Calu3 (cell line): Measurements from ENCODE around the gene FBXW7. TPM values are rescaled to one million over a fixed set of nuclear protein-coding genes. Genes with fewer than 3 reads are reported as not detected.

Experiments used
- BruUV-seq: library from RNA; stranded (reverse); fragments of 400-500 nt; replicated peaks from 2 replicates; lab custom pipeline; 2021; lab: Mats Ljungman, UMichigan
- CTCF ChIA-PET: fragments of 300-600 bp; sonication (Branson Sonifier 250); formaldehyde crosslinking; loops from one replicate; lab custom pipeline; 2022; ENCODE audit warnings: antibody characterized with exemption; lab: Charles Lee
- DNase-seq: peaks from one replicate; pipeline ENCODE4 v3.0.0; 2022
- H3K27ac Mint-ChIP-seq: one replicate; pipeline ENCODE4 v1.8.0; 2022; ENCODE audit warnings: mixed read lengths; ENCODE audit not compliant: unreplicated experiment
- H3K27me3 Mint-ChIP-seq: one replicate; pipeline ENCODE4 v1.8.0; 2022; ENCODE audit warnings: mixed read lengths; ENCODE audit not compliant: unreplicated experiment
- H3K36me3 Mint-ChIP-seq: one replicate; pipeline ENCODE4 v1.8.0; 2022; ENCODE audit warnings: mild to moderate bottlenecking, moderate library complexity, mixed read lengths; ENCODE audit not compliant: insufficient read depth, unreplicated experiment
- H3K4me1 Mint-ChIP-seq: one replicate; pipeline ENCODE4 v1.8.0; 2022; ENCODE audit warnings: mild to moderate bottlenecking, low read depth, mixed read lengths; ENCODE audit not compliant: unreplicated experiment
- H3K4me3 Mint-ChIP-seq: one replicate; pipeline ENCODE4 v1.8.0; 2022; ENCODE audit warnings: mild to moderate bottlenecking, low read depth, moderate library complexity, mixed read lengths; ENCODE audit not compliant: unreplicated experiment
- H3K9me3 Mint-ChIP-seq: one replicate; pipeline ENCODE4 v1.8.0; 2022; ENCODE audit warnings: low read depth, mixed read lengths; ENCODE audit not compliant: unreplicated experiment
- intact Hi-C: fragments of 100-400 bp; cut with micrococcal nuclease; formaldehyde crosslinking; loops from one replicate; pipeline ENCODE4 v1.10.0; 2022; ENCODE audit not compliant: unreplicated experiment
- total RNA-seq: library from RNA; stranded (reverse); gene quantifications from 2 replicates; pipeline ENCODE4 v1.2.3, GENCODE V29; 2022
- TF ChIP-seq, protein P1 (sequence below): fragments of 200-600 bp; IDR thresholded peaks from one replicate; pipeline ENCODE4 v1.8.0; 2022; ENCODE audit warnings: antibody characterized with exemption; ENCODE audit not compliant: unreplicated experiment

FBXW7 gene
- total RNA-seq, 1 experiment from 2014 or later = 38.7 TPM

GRCh38 chr4:152430507-152430906 is 105.4 kb downstream of the FBXW7 start:
- H3K9me3 Mint-ChIP-seq = no peaks in the 10 kb centered on the region
- peaks cover 22% of the 10 kb centered on the region for H3K4me1 Mint-ChIP-seq
- H3K27ac Mint-ChIP-seq = no peak overlapping the region
- CTCF ChIA-PET = no interaction called here
- intact Hi-C loops = no loop called here
- TF ChIP-seq, protein P1, sequence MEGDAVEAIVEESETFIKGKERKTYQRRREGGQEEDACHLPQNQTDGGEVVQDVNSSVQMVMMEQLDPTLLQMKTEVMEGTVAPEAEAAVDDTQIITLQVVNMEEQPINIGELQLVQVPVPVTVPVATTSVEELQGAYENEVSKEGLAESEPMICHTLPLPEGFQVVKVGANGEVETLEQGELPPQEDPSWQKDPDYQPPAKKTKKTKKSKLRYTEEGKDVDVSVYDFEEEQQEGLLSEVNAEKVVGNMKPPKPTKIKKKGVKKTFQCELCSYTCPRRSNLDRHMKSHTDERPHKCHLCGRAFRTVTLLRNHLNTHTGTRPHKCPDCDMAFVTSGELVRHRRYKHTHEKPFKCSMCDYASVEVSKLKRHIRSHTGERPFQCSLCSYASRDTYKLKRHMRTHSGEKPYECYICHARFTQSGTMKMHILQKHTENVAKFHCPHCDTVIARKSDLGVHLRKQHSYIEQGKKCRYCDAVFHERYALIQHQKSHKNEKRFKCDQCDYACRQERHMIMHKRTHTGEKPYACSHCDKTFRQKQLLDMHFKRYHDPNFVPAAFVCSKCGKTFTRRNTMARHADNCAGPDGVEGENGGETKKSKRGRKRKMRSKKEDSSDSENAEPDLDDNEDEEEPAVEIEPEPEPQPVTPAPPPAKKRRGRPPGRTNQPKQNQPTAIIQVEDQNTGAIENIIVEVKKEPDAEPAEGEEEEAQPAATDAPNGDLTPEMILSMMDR = no peak
- no TSS peak for BruUV-seq
- H3K27me3 Mint-ChIP-seq = no peaks in the 10 kb centered on the region
- no peak overlapping the region for H3K4me3 Mint-ChIP-seq
- no peaks in the 10 kb centered on the region for H3K36me3 Mint-ChIP-seq
- DNase-seq = no peak

GRCh38 chr4:152427981-152428380 is 107.9 kb downstream of the FBXW7 start:
- TF ChIP-seq, protein P1 = no peak
- intact Hi-C loops = no loop called here

DNA sequence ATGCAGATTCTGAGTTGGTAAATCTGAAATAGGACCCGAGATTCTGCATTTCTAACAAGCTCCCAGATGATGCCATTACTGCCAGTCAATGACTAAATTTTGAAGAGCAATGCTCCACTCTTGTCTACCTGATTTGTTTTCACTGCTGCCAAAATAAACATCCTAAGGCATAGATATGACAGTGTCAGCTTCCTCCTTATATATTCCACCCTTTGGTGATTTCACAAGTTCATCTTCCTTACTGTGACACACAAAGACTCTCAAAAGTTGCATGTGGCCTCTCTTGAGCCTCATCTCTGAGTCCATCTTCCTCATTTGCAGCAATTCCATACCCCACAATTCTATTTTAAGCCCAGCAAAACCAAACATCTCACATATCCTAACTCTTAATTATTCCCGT is 110.9 kb downstream of the FBXW7 start:
- BruUV-seq = no TSS peak
- TF ChIP-seq, protein P1 = no peak
- Mint-ChIP-seq H3K27ac (peak overlapping the region; percentile 2), H3K9me3 (no peaks in the 10 kb centered on the region), H3K36me3 (no peaks in the 10 kb centered on the region), H3K4me3 (no peak overlapping the region), H3K4me1 (peaks cover 20% of the 10 kb centered on the region), H3K27me3 (no peaks in the 10 kb centered on the region)
- intact Hi-C loops = no loop called here
- CTCF ChIA-PET = no interaction called here
- DNase-seq = no peak

More at GRCh38 chr4:152427981-152428380, 107.9 kb downstream of the FBXW7 start:
- peaks cover 30% of the 10 kb centered on the region for H3K4me1 Mint-ChIP-seq
- no peak overlapping the region for H3K27ac Mint-ChIP-seq
- H3K27me3 Mint-ChIP-seq = no peaks in the 10 kb centered on the region
- no peaks in the 10 kb centered on the region for H3K9me3 Mint-ChIP-seq
- no peaks in the 10 kb centered on the region for H3K36me3 Mint-ChIP-seq
- no TSS peak for BruUV-seq
- H3K4me3 Mint-ChIP-seq = no peak overlapping the region
- no peak for DNase-seq
- CTCF ChIA-PET = no interaction called here

DNA sequence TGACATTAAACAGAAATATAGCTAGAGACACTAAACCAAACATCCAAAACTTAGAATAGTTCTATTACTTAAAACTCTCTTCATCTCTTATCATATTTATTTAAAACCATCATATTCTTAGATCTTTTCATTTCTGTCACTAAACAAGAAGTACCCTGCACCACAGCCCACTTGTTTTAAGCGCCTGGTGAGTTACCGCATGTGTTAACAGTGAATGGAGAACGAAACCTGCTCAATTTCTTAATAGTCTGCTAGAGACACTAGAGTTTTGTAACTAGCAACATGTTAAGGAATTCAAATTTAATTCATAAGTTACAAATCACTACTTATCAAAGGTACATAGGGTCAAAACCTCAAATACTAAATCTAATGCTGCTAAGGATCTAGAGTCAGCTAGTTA is 111.5 kb downstream of the FBXW7 start:
- Mint-ChIP-seq H3K9me3 (no peaks in the 10 kb centered on the region), H3K36me3 (no peaks in the 10 kb centered on the region), H3K27ac (no peak overlapping the region), H3K4me3 (no peak overlapping the region), H3K4me1 (peaks cover 20% of the 10 kb centered on the region), H3K27me3 (no peaks in the 10 kb centered on the region)
- CTCF ChIA-PET = interaction anchor here (0.7 kb wide), 1 partner anchor 646 kb away, joined by 3 read pairs; no protein-coding TSS in a partner anchor
- BruUV-seq = no TSS peak
- intact Hi-C loops = no loop called here
- DNase-seq = no peak
- TF ChIP-seq, protein P1 = no peak
